Neutrophil (primary cell): ENCODE data around the gene PDE11A.
"Not testable (repeated sequence)": the region's sequence is repeated elsewhere in the genome, so short reads cannot be mapped to it uniquely, and the experiment has no call there.

Experiments
- H3K27ac ChIP-seq: fragments of 200-600 bp; sonication (generic); 2 replicates; pipeline ENCODE4 v1.5.1; 2016; ENCODE audit warnings: mild to moderate bottlenecking, moderate library complexity
- H3K27me3 ChIP-seq: fragments of 200-600 bp; sonication (generic); 2 replicates; pipeline ENCODE4 v1.6.0; 2016; ENCODE audit warnings: mild to moderate bottlenecking
- H3K36me3 ChIP-seq: fragments of 200-600 bp; sonication (generic); 2 replicates; pipeline ENCODE4 v1.5.1; 2017
- H3K4me1 ChIP-seq, 2 experiments: fragments of 200-600 bp in 1 of 2; sonication (generic) in 1 of 2; 1 replicate in 1 of 2; 2 replicates in 1 of 2; pipeline versions ENCODE4 v1.5.1 to v1.6.1; 2013 to 2016; ENCODE audit warnings: low read depth in 1 of 2, low read length in 1 of 2, mild to moderate bottlenecking in 1 of 2, moderate library complexity in 1 of 2; ENCODE audit not compliant: control insufficient read depth in 1 of 2, insufficient read depth in 1 of 2
- H3K4me3 ChIP-seq, 2 experiments: fragments of 200-600 bp in 1 of 2; sonication (generic) in 1 of 2; 1 replicate in 1 of 2; 2 replicates in 1 of 2; pipeline ENCODE4 v1.5.1; 2013 to 2016; ENCODE audit warnings: low read depth in 1 of 2, low read length in 1 of 2, mild to moderate bottlenecking in 1 of 2, moderate library complexity in 1 of 2
- H3K9me3 ChIP-seq: fragments of 200-600 bp; sonication (generic); 2 replicates; pipeline ENCODE4 v1.5.1; 2016
- TF ChIP-seq, protein P1 (sequence below): fragments of 200-600 bp; sonication (generic); IDR thresholded peaks from 2 replicates; pipeline ENCODE4 v1.5.1; 2016; ENCODE audit warnings: antibody characterized with exemption

The PDE11A gene

DNA sequence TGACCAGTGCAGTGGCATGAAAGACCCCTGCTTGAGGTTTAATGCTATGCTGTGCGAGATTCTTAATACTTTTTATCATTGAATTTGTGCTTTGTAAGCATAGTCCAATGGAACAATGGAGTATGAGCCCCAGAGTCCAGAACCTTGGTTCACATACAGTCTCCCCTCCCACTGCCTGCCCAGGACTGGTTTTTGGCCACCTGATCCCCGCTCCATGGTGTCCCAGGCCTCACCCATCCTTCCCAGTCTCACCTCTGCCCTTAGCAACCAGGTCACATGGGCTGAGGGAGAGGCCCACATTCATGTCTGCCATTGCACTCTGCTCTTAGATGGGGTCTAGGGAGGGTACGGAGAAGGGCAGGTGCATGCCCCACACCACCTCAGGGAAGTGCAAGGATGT is 6.3 kb downstream of the PDE11A start:
- H3K9me3 ChIP-seq, result no peaks in the 10 kb centered on the region
- TF ChIP-seq, protein P1, sequence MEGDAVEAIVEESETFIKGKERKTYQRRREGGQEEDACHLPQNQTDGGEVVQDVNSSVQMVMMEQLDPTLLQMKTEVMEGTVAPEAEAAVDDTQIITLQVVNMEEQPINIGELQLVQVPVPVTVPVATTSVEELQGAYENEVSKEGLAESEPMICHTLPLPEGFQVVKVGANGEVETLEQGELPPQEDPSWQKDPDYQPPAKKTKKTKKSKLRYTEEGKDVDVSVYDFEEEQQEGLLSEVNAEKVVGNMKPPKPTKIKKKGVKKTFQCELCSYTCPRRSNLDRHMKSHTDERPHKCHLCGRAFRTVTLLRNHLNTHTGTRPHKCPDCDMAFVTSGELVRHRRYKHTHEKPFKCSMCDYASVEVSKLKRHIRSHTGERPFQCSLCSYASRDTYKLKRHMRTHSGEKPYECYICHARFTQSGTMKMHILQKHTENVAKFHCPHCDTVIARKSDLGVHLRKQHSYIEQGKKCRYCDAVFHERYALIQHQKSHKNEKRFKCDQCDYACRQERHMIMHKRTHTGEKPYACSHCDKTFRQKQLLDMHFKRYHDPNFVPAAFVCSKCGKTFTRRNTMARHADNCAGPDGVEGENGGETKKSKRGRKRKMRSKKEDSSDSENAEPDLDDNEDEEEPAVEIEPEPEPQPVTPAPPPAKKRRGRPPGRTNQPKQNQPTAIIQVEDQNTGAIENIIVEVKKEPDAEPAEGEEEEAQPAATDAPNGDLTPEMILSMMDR, result no peak
- no peaks in the 10 kb centered on the region for H3K36me3 ChIP-seq
- no peak overlapping the region for H3K4me3 ChIP-seq
- H3K27ac ChIP-seq, result no peak overlapping the region
- no peaks in the 10 kb centered on the region for H3K4me1 ChIP-seq
- peaks cover 21% of the 10 kb centered on the region for H3K27me3 ChIP-seq

DNA sequence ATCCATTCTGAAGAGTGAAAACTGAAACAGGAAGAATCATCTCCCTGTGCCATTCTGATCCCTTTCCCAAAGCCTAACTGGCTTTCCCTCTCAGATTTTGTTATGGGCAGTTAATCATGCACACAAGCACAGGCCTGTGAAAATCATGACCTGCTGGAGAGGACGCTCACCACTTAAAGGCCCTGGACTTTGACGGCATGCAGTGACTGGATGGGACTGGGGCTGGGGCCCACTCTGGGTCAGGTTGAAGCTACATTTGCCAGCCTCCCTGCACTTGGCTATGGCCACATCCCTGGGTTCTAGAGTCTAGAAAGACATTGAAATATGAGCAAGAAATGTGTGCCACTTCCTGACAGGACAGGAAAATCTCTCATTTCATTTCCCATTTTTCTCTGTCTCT is 12.9 kb downstream of the PDE11A start:
- Histone ChIP-seq H3K4me1 (no peaks in the 10 kb centered on the region), H3K36me3 (no peaks in the 10 kb centered on the region)

GRCh38 chr2:178059111-178059510 is 13.5 kb downstream of the PDE11A start:
- H3K4me1 ChIP-seq, result no peaks in the 10 kb centered on the region
- H3K27me3 ChIP-seq, result no peaks in the 10 kb centered on the region
- no peak overlapping the region for H3K4me3 ChIP-seq
- TF ChIP-seq, protein P1, result no peak
- H3K9me3 ChIP-seq, result no peaks in the 10 kb centered on the region
- H3K36me3 ChIP-seq, result no peaks in the 10 kb centered on the region
- H3K27ac ChIP-seq, result no peak overlapping the region

More for the DNA sequence above, 12.9 kb downstream of the PDE11A start:
- H3K9me3 ChIP-seq, result no peaks in the 10 kb centered on the region
- H3K4me3 ChIP-seq, result no peak overlapping the region
- H3K27me3 ChIP-seq, result no peaks in the 10 kb centered on the region
- no peak overlapping the region for H3K27ac ChIP-seq
- TF ChIP-seq, protein P1, result no peak

DNA sequence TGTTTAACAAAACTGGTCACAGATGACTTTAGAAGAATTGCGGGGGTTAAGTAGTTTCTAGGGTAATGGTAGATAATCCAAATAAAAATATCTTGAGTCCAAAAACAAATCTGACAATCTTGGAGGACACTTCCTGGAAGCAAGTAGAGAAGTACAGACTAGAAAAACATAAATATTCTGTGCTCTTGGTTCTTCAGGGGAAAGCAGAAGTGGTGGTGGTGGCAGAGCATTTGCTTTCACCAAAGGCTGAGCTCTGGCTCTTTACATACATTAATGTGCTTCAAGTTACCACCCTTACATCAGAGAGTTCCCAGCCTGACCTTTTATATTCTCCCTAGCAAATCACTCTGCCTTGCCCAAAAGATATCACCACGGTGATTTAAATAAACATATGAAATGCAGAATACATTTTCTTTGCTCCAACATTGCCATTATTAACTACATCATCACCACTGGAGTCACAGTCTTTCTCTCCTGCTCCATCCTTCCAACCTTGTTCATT is 15.3 kb downstream of the PDE11A start:
- Histone ChIP-seq H3K36me3 (no peaks in the 10 kb centered on the region), H3K4me3 (no peak overlapping the region)

DNA sequence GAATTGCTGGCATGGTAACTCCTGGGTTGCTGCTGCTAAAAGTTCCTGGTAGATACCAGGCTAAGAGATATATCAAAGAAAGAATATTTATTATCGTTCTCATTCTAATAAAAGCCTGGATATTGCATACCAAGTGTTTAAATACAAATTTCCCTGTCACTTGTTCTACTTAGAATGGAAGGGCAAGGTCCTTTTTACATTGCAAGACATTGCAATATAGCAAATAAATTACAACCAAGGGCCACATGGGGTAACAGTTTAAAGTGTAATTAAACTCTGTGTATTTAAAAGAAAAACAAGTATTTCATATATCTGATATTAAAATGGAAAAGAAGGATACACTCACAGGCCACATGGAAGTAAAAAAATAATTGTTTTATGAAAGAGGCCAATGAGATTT is 16.2 kb downstream of the PDE11A start:
- H3K27me3 ChIP-seq, result no peaks in the 10 kb centered on the region
- no peaks in the 10 kb centered on the region for H3K36me3 ChIP-seq
- no peak overlapping the region for H3K4me3 ChIP-seq
- H3K4me1 ChIP-seq, result no peaks in the 10 kb centered on the region
- no peak overlapping the region for H3K27ac ChIP-seq
- no peaks in the 10 kb centered on the region for H3K9me3 ChIP-seq
- TF ChIP-seq, protein P1, result no peak

More for the DNA sequence above, 15.3 kb downstream of the PDE11A start:
- Histone ChIP-seq H3K27me3 (no peaks in the 10 kb centered on the region), H3K9me3 (no peaks in the 10 kb centered on the region), H3K27ac (no peak overlapping the region), H3K4me1 (no peaks in the 10 kb centered on the region)
- TF ChIP-seq, protein P1, result no peak

GRCh38 chr2:178051257-178051656 is 21.3 kb downstream of the PDE11A start:
- H3K4me3 ChIP-seq, H3K4me1 ChIP-seq, H3K9me3 ChIP-seq, H3K36me3 ChIP-seq, H3K27ac ChIP-seq, H3K27me3 ChIP-seq: not testable (repeated sequence)
